ENCODE data around the gene MAML3. TPM values are rescaled to one million over a fixed set of nuclear protein-coding genes. Genes with fewer than 3 reads are reported as not detected.

The MAML3 gene
- total and polyA plus RNA-seq, 10 donors = 0.63 to 18.4 (median 12.7) TPM

DNA sequence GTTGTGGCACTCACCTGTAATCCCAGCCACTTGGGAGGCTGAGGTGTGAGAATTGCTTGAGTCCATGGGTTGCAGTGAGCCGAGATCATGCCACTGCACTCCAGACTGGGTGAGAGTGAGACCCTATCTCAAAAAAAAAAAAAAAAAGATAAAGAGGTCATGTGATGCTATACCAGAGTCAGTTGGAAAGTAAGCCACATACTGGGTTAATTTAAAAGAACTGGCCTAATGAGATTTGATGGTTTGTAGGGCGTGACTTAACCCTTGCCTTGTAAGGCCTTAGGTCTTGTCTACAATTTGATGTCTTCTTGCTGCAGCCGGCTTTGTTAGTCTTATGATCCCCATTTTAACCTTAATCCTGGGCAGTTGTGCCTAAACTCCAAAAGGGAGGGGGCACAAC is 483.2 kb downstream of the MAML3 start:
- WGBS, 5 donors = 91 to 98% (median 92%) methylated on average over 3 of the region's 3 CpGs
- Histone ChIP-seq H3K36me3 (peaks cover 0 to 23% (median 0%) of the 10 kb centered on the region in 6 donors), H3K4me1 (peaks cover 7 to 51% (median 28%) of the 10 kb centered on the region in 6 donors), H3K27me3 (replicated peaks in 1 of 7) (no peaks in the 10 kb centered on the region), H3K9me3 (no peaks in the 10 kb centered on the region), H3K27ac (no peak overlapping the region), H3K4me3 (no peak overlapping the region)
- no peak for DNase-seq
- TF ChIP-seq POLR2AphosphoS5 (IDR thresholded peaks at IDR 0.05) = no peak
- TF ChIP-seq POLR2A (IDR thresholded peaks at IDR 0.05) = no peak
- intact Hi-C loops (cut with DNase I; ENCODE audit: low total_unique reads) = no loop called here

DNA sequence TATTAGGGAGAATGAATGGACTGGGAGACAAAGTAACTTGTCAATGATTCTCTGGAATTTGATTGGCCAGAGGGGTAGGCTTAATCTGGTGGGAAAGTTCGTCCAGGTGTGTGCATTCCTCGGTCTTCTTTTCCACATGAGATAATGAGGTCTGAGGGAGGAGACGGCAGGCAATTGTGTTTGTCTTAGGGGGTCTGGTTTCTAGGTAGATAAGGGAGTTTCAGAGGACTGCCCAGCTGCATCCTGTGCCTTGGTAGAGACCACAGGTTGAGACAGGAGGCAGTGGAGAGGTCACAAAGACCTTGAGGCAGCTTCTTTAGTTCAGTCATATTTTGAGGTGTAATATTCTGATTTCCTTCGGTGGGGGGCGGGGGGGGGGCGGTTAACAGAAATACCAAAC is 484.1 kb downstream of the MAML3 start:
- Histone ChIP-seq H3K9me3 (no peaks in the 10 kb centered on the region), H3K27me3 (replicated peaks in 1 of 7) (no peaks in the 10 kb centered on the region), H3K4me3 (no peak overlapping the region), H3K4me1 (peaks cover 10 to 50% (median 28%) of the 10 kb centered on the region in 6 donors), H3K27ac (peak overlapping the region in 1 of 8 donors; percentile 13), H3K36me3 (peaks cover 0 to 23% (median 0%) of the 10 kb centered on the region in 6 donors)
- 56 to 67% (median 59%) methylated on average over 6 of the region's 6 CpGs for WGBS, 5 donors
- intact Hi-C loops (cut with DNase I; ENCODE audit: low total_unique reads) = no loop called here
- DNase-seq = no peak
- TF ChIP-seq, protein P1, sequence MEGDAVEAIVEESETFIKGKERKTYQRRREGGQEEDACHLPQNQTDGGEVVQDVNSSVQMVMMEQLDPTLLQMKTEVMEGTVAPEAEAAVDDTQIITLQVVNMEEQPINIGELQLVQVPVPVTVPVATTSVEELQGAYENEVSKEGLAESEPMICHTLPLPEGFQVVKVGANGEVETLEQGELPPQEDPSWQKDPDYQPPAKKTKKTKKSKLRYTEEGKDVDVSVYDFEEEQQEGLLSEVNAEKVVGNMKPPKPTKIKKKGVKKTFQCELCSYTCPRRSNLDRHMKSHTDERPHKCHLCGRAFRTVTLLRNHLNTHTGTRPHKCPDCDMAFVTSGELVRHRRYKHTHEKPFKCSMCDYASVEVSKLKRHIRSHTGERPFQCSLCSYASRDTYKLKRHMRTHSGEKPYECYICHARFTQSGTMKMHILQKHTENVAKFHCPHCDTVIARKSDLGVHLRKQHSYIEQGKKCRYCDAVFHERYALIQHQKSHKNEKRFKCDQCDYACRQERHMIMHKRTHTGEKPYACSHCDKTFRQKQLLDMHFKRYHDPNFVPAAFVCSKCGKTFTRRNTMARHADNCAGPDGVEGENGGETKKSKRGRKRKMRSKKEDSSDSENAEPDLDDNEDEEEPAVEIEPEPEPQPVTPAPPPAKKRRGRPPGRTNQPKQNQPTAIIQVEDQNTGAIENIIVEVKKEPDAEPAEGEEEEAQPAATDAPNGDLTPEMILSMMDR (IDR thresholded peaks at IDR 0.05 in 8 of 11, conservative IDR thresholded peaks at IDR 0.05 in 3 of 11) = no peak
- TF ChIP-seq POLR2A (IDR thresholded peaks at IDR 0.05) = no peak
- TF ChIP-seq POLR2AphosphoS5 (IDR thresholded peaks at IDR 0.05) = no peak

DNA sequence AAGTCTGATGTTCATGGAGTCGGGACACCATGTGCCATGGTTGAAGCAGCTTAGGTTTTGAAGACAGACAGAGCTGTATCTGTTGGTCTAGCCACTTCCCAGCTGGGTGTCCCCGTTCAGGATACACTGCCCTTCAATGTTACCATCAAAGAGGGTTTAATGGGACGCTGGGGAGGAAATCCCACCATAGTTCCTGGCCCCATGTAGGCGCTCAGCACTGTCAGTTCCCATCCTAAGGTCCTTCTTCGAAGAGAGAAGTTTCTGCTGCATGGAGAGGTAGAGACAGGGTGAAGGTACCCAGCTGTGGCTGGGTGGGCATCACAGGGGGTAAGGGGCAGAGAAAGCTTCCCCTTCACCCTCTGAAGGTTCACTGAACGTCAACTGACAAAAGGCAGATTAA is 484.6 kb downstream of the MAML3 start:
- 66 to 84% (median 81%) methylated on average over 6 of the region's 6 CpGs for whole genome bisulfite sequencing, 5 donors
- H3K4me3 ChIP-seq = no peak overlapping the region
- TF ChIP-seq POLR2AphosphoS5 (IDR thresholded peaks at IDR 0.05) = no peak
- peaks cover 8 to 50% (median 26%) of the 10 kb centered on the region in 6 donors for H3K4me1 ChIP-seq
- peaks cover 0 to 23% (median 0%) of the 10 kb centered on the region in 6 donors for H3K36me3 ChIP-seq
- DNase-seq = no peak
- no peaks in the 10 kb centered on the region for H3K9me3 ChIP-seq
- no peaks in the 10 kb centered on the region for H3K27me3 ChIP-seq (replicated peaks in 1 of 7)
- intact Hi-C loops (cut with DNase I; ENCODE audit: low total_unique reads) = no loop called here
- peak overlapping the region in 1 of 8 donors; percentile 13 for H3K27ac ChIP-seq

DNA sequence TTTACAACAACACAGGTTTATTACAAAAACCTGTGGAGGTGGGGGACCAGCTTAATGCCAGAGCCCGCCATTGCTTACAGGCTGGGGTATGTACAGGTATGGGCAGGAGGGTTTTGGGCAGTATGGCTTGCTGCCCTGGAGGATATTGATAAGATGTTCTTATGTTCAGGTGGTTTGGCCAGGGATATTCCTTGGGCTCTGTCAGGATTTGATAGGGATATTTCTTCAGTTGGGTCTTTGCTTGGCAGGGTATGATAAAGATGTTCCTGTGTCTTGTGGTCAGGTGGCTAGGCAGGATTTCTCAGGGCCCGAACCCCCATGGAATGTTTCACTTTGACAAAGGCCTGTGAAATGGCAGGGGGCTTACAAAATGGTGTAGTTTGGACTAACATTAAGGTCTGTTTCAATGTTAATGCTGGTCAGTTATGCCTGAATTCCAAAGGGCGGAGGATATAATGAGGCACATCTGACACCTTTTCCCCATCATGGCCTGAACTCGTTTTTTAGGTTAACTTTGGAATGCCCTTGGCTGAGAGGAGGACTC is 485.3 kb downstream of the MAML3 start:
- DNase-seq = no peak
- 85 to 93% (median 90%) methylated on average over 4 of the region's 4 CpGs for WGBS, 5 donors
- H3K27ac ChIP-seq = peak overlapping the region in 2 of 8 donors; percentile 13 to 90
- H3K4me1 ChIP-seq = peaks cover 7 to 48% (median 26%) of the 10 kb centered on the region in 6 donors
- H3K27me3 ChIP-seq (replicated peaks in 1 of 7) = no peaks in the 10 kb centered on the region
- intact Hi-C loops (cut with DNase I; ENCODE audit: low total_unique reads) = no loop called here
- H3K9me3 ChIP-seq = no peaks in the 10 kb centered on the region
- TF ChIP-seq POLR2A (IDR thresholded peaks at IDR 0.05) (no peak), POLR2AphosphoS5 (IDR thresholded peaks at IDR 0.05) (no peak)
- peaks cover 0 to 23% (median 0%) of the 10 kb centered on the region in 6 donors for H3K36me3 ChIP-seq
- H3K4me3 ChIP-seq = peak overlapping the region in 1 of 8 donors; percentile 74

DNA sequence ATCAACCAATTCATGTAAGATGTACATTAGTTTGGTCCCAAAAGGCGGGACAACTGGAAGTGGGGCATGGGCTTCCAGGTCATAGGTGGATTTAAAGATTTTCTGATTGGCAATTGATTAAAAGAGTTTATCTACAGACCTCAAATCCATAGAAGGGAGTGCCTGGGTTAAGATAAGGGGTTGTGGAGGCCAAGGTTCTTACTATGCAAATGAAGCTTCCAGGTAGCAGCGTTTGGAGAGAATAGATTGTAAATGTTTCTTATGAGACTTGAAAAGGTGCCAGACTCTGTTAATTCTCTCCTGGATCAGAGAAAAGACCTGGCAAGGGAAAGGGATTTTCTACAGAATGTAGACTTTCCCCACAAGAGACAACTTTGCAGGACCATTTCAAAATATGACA is 485.9 kb downstream of the MAML3 start:
- H3K36me3 ChIP-seq = peaks cover 0 to 17% (median 0%) of the 10 kb centered on the region in 6 donors
- DNase-seq = no peak
- H3K4me1 ChIP-seq = peaks cover 7 to 48% (median 26%) of the 10 kb centered on the region in 6 donors
- intact Hi-C loops (cut with DNase I; ENCODE audit: low total_unique reads) = no loop called here
- no peaks in the 10 kb centered on the region for H3K27me3 ChIP-seq (replicated peaks in 1 of 7)
- WGBS, 5 donors = 80 to 85% (median 82%) methylated on average over 2 of the region's 2 CpGs
- TF ChIP-seq, protein P1 (IDR thresholded peaks at IDR 0.05 in 8 of 11, conservative IDR thresholded peaks at IDR 0.05 in 3 of 11) = no peak
- TF ChIP-seq POLR2A (IDR thresholded peaks at IDR 0.05) = no peak
- TF ChIP-seq POLR2AphosphoS5 (IDR thresholded peaks at IDR 0.05) = no peak
- H3K27ac ChIP-seq = peak overlapping the region in 2 of 8 donors; percentile 86 to 90
- H3K9me3 ChIP-seq = no peaks in the 10 kb centered on the region
- peak overlapping the region in 3 of 8 donors; percentile 51 to 74 (median 71) for H3K4me3 ChIP-seq

Other genes starting within 250 kb of the MAML3 start
- 10 to 100 TPM; 22.3 to 37.2 (median 28.1) TPM for gene SCOC, start 219.5 kb upstream of the MAML3 start, total RNA-seq
- gene SCOC, start 219.5 kb upstream of the MAML3 start, polyA plus RNA-seq = 10 to 100 TPM; 23.7 to 45.1 (median 34.7) TPM

Measured in spleen (tissue), 11 donors.